Upper lobe of right lung (tissue), 1 donor: ENCODE results near the gene ACTL7A. TPM values are rescaled to one million over a fixed set of nuclear protein-coding genes. Genes with fewer than 3 reads are reported as not detected.

Source experiments
- ATAC-seq: fragments of 200-7000 bp; cut with Tn5 transposase; one replicate; pipeline ENCODE4 v1.9.1; 2020; ENCODE audit warnings: mild to moderate bottlenecking, moderate library complexity
- DNase-seq: peaks from one replicate; pipeline ENCODE4 v3.0.0-alpha.2; 2020
- H3K27ac ChIP-seq: fragments of 200-600 bp; one replicate; pipeline ENCODE4 v1.8.0; 2022
- H3K27me3 ChIP-seq: fragments of 200-600 bp; one replicate; pipeline ENCODE4 v1.8.0; 2022; ENCODE audit warnings: mild to moderate bottlenecking
- H3K36me3 ChIP-seq: fragments of 200-600 bp; one replicate; pipeline ENCODE4 v1.8.0; 2022
- H3K4me1 ChIP-seq: fragments of 200-600 bp; one replicate; pipeline ENCODE4 v1.8.0; 2022
- H3K4me3 ChIP-seq: fragments of 200-600 bp; one replicate; pipeline ENCODE4 v1.8.0; 2022; ENCODE audit warnings: mild to moderate bottlenecking
- H3K9me3 ChIP-seq: fragments of 200-600 bp; one replicate; pipeline ENCODE4 v1.8.0; 2022
- CTCF ChIP-seq: fragments of 200-600 bp; IDR thresholded peaks from one replicate; pipeline ENCODE4 v1.8.0; 2022; ENCODE audit warnings: antibody characterized with exemption
- intact Hi-C: fragments of 100-400 bp; cut with DNase I; formaldehyde crosslinking; loops from one replicate; pipeline ENCODE4 v1.11.0; 2022
- total RNA-seq: library from RNA; stranded (reverse); fragmentation: NEBNext Ultra II Directional; extraction: Animal tissue kit (Norgen Biotek cat#: 25700); gene quantifications from one replicate; pipeline ENCODE4 v1.2.1, GENCODE V29; 2021
- donor health status: DM: no; HTN: yes; CAD: no; lungs with severe emphysema.

Gene ACTL7A
- total RNA-seq, 1 donor from 2014 or later = not detected

- no peak for TF ChIP-seq CTCF
- intact Hi-C loops = no loop called here
- no peak overlapping the region for H3K27ac ChIP-seq
- H3K4me1 ChIP-seq = no peaks in the 10 kb centered on the region
- no peak overlapping the region for H3K4me3 ChIP-seq
- H3K9me3 ChIP-seq = no peaks in the 10 kb centered on the region
- H3K27me3 ChIP-seq = no peaks in the 10 kb centered on the region
- H3K36me3 ChIP-seq = no peaks in the 10 kb centered on the region
- DNase-seq (no peak), ATAC-seq (no peak)
Observed at GRCh38 chr9:108855529-108855886, 6.6 kb upstream of the ACTL7A start.

GRCh38 chr9:108855888-108856287, 6.2 kb upstream of the ACTL7A start, which contains the start of gene ACTL7B:
Gene ACTL7B, minus strand, starts transcription at chr9:108855986. Its CDS starts 56 bp downstream, at chr9:108855930.
- Histone ChIP-seq H3K4me3 (no peak within 1 kb of the TSS), H3K36me3 (no peaks in the 10 kb centered on the region), H3K27ac (no peak within 1 kb of the TSS), H3K27me3 (no peaks in the 10 kb centered on the region), H3K4me1 (no peaks in the 10 kb centered on the region), H3K9me3 (no peaks in the 10 kb centered on the region)
- ATAC-seq (no peak), DNase-seq (no peak)
- intact Hi-C loops = no loop called here
- TF ChIP-seq CTCF = no peak

GRCh38 chr9:108857572-108857971, 4.5 kb upstream of the ACTL7A start:
- Histone ChIP-seq H3K4me1 (no peaks in the 10 kb centered on the region), H3K9me3 (no peaks in the 10 kb centered on the region), H3K36me3 (no peaks in the 10 kb centered on the region), H3K4me3 (no peak overlapping the region), H3K27me3 (no peaks in the 10 kb centered on the region), H3K27ac (no peak overlapping the region)
- no peak for TF ChIP-seq CTCF
- ATAC-seq (no peak), DNase-seq (no peak)
- intact Hi-C loops = no loop called here

- no peak overlapping the region for H3K27ac ChIP-seq
- TF ChIP-seq CTCF = no peak
- intact Hi-C loops = no loop called here
- H3K36me3 ChIP-seq = no peaks in the 10 kb centered on the region
- no peaks in the 10 kb centered on the region for H3K9me3 ChIP-seq
- no peaks in the 10 kb centered on the region for H3K27me3 ChIP-seq
- ATAC-seq = no peak
- no peaks in the 10 kb centered on the region for H3K4me1 ChIP-seq
- no peak overlapping the region for H3K4me3 ChIP-seq
- no peak for DNase-seq
Observed at GRCh38 chr9:108859459-108860114, 2.5 kb upstream of the ACTL7A start.

GRCh38 chr9:108860354-108860753, 1.7 kb upstream of the ACTL7A start:
- ATAC-seq (no peak), DNase-seq (no peak)
- no peak for TF ChIP-seq CTCF
- intact Hi-C loops = no loop called here
- no peak overlapping the region for H3K27ac ChIP-seq
- no peaks in the 10 kb centered on the region for H3K4me1 ChIP-seq
- H3K4me3 ChIP-seq = no peak overlapping the region
- no peaks in the 10 kb centered on the region for H3K9me3 ChIP-seq
- H3K36me3 ChIP-seq = no peaks in the 10 kb centered on the region
- no peaks in the 10 kb centered on the region for H3K27me3 ChIP-seq

GRCh38 chr9:108860764-108861163, 1.3 kb upstream of the ACTL7A start:
- DNase-seq = no peak

More at GRCh38 chr9:108860764-108861163, 1.3 kb upstream of the ACTL7A start:
- TF ChIP-seq CTCF = no peak
- Histone ChIP-seq H3K36me3 (no peaks in the 10 kb centered on the region), H3K27me3 (no peaks in the 10 kb centered on the region), H3K27ac (peak overlapping the region; percentile 47), H3K9me3 (no peaks in the 10 kb centered on the region), H3K4me3 (no peak overlapping the region), H3K4me1 (no peaks in the 10 kb centered on the region)
- no peak for ATAC-seq
- intact Hi-C loops = no loop called here
